Measurements from ENCODE around the gene RNF207. TPM values are rescaled to one million over a fixed set of nuclear protein-coding genes. Genes with fewer than 3 reads are reported as not detected.

RNF207 gene
- polyA plus RNA-seq, 1 donor from 2014 or later = 3.5 TPM

- Histone ChIP-seq H3K4me3 (ENCODE audit: low read length) (no peak overlapping the region), H3K79me2 (replicated peaks; ENCODE audit: insufficient read depth, low read length) (no peaks in the 10 kb centered on the region), H3K27me3 (ENCODE audit: insufficient read depth, low read depth, low read length) (no peaks in the 10 kb centered on the region), H2AFZ (ENCODE audit: low read depth, low read length) (no peak overlapping the region), H3K36me3 (ENCODE audit: insufficient read depth, low read length) (no peaks in the 10 kb centered on the region), H3K9ac (ENCODE audit: low read length) (no peak overlapping the region), H3K4me2 (ENCODE audit: low read length) (no peak overlapping the region), H3K9me3 (ENCODE audit: low read length) (no peaks in the 10 kb centered on the region), H3K9me2 (ENCODE audit: insufficient read depth, low read length) (no peaks in the 10 kb centered on the region), H3K27ac (ENCODE audit: low read length) (no peak overlapping the region), H3F3A (ENCODE audit: insufficient read depth, low read length, poor library complexity, severe bottlenecking) (no peaks in the 10 kb centered on the region), H4K20me1 (ENCODE audit: insufficient read depth) (no peaks in the 10 kb centered on the region)
- TF ChIP-seq TAF1 (IDR thresholded peaks at IDR 0.05; ENCODE audit: low read depth) (no peak), REST (IDR thresholded peaks at IDR 0.05; ENCODE audit: borderline replicate concordance) (no peak), POLR2AphosphoS5 (IDR thresholded peaks at IDR 0.05) (no peak), CTCF (IDR thresholded peaks at IDR 0.05; ENCODE audit: poor library complexity, severe bottlenecking) (no peak), SMC3 (conservative IDR thresholded peaks at IDR 0.05; ENCODE audit: poor library complexity) (no peak), RAD21 (conservative IDR thresholded peaks at IDR 0.05) (no peak), EZH2 (IDR thresholded peaks at IDR 0.05; ENCODE audit: borderline replicate concordance, insufficient read depth, low read length, poor library complexity, severe bottlenecking) (no peak), MXI1 (conservative IDR thresholded peaks at IDR 0.05; ENCODE audit: poor library complexity, severe bottlenecking) (no peak), EP300 (conservative IDR thresholded peaks at IDR 0.05; ENCODE audit: poor library complexity, severe bottlenecking) (no peak)
Measured at GRCh38 chr1:6222636-6223035, 16.7 kb downstream of the RNF207 start.

DNA sequence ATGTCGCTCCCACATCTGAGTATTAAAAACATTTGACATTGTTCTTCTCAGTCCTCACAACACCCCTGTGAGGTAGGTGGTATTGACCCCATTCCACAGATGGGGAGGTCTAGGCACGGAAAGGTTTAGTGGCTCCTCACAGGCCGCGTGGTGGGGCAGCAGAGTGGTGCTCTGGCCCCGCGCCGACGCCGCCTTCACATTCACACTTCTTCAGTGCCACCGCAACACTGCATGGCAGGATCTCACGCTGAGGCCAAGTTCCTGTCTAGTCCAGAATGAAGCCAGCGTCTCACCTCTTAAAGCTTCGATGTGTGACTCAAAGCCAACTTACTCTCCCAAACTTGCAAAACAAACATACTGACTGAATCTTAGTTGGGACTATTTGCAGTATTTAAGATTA lies 17.7 kb downstream of the RNF207 start:
- Histone ChIP-seq H3K27ac (ENCODE audit: low read length) (no peak overlapping the region), H3K9ac (ENCODE audit: low read length) (no peak overlapping the region), H3K36me3 (ENCODE audit: insufficient read depth, low read length) (no peaks in the 10 kb centered on the region), H3K4me2 (ENCODE audit: low read length) (no peak overlapping the region), H3K27me3 (ENCODE audit: insufficient read depth, low read depth, low read length) (no peaks in the 10 kb centered on the region), H3K4me3 (ENCODE audit: low read length) (no peak overlapping the region), H3F3A (ENCODE audit: insufficient read depth, low read length, poor library complexity, severe bottlenecking) (no peaks in the 10 kb centered on the region), H3K79me2 (replicated peaks; ENCODE audit: insufficient read depth, low read length) (no peaks in the 10 kb centered on the region), H3K9me3 (ENCODE audit: low read length) (no peaks in the 10 kb centered on the region), H2AFZ (ENCODE audit: low read depth, low read length) (no peak overlapping the region), H3K9me2 (ENCODE audit: insufficient read depth, low read length) (no peaks in the 10 kb centered on the region), H4K20me1 (ENCODE audit: insufficient read depth) (no peaks in the 10 kb centered on the region)
- TF ChIP-seq EZH2 (IDR thresholded peaks at IDR 0.05; ENCODE audit: borderline replicate concordance, insufficient read depth, low read length, poor library complexity, severe bottlenecking) (no peak), TAF1 (IDR thresholded peaks at IDR 0.05; ENCODE audit: low read depth) (no peak), REST (IDR thresholded peaks at IDR 0.05; ENCODE audit: borderline replicate concordance) (no peak), EP300 (conservative IDR thresholded peaks at IDR 0.05; ENCODE audit: poor library complexity, severe bottlenecking) (no peak), SMC3 (conservative IDR thresholded peaks at IDR 0.05; ENCODE audit: poor library complexity) (no peak), MXI1 (conservative IDR thresholded peaks at IDR 0.05; ENCODE audit: poor library complexity, severe bottlenecking) (no peak), CTCF (IDR thresholded peaks at IDR 0.05; ENCODE audit: poor library complexity, severe bottlenecking) (no peak), POLR2AphosphoS5 (IDR thresholded peaks at IDR 0.05) (no peak), RAD21 (conservative IDR thresholded peaks at IDR 0.05) (no peak)
